HG03039 (cell line): Measurements from ENCODE around the gene TOP1.

Experiments used
- ATAC-seq: cut with Tn5 transposase; IDR thresholded peaks from one replicate; pipeline ENCODE4 v1.9.1; 2021; ENCODE audit warnings: mild to moderate bottlenecking, moderate library complexity; ENCODE audit not compliant: unreplicated experiment

The TOP1 gene

DNA sequence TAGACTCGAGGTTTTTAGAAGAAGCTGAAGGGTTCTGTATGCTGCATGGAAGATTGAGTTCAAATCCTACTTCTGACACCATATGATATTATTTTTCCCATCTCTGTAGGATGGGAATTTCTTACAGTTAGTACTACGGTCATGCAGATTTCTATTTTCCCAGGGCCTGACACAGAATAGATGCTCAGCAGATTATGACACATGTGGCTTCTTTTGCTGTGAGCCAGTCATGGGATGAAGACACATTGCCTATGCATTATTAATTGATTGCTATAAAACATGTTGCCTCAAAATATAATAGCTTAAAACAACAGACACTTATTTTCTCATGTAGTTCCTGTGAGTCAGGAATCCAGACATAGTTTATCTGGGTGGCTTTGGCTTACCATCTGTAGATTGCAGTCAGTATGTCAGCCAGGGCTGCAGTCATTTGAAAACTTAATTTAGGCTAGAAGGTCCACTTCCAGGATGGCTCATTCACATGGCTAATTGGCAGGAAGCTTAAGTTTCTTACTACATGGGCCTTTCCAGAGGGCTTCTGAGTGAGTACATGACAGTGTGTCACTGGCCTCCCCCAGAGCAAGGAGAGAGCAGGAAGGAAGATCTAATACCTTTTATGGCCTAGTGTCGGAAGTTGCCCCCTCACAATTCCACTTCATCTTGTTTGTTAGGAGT lies 29.5 kb downstream of the TOP1 start:
- no peak for ATAC-seq

- no peak for ATAC-seq
Measured at GRCh38 chr20:41058674-41059635, 30.3 kb downstream of the TOP1 start.

DNA sequence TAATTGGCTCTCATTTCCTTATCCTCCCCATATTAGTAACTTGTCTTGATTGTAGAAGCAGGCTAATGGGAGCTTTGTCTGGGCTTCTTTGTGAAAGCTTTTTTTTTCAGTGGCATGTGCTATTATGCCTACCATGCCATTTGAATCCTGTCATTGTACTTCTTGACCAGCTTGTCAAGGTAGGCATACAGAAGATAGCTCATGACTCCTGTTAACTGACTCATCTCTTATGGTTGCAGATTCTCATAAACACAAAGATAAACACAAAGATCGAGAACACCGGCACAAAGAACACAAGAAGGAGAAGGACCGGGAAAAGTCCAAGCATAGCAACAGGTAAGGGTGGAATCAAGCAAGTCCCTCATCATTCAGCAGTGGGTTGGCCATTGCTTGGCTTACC lies 32.5 kb downstream of the TOP1 start:
- no peak for ATAC-seq

DNA sequence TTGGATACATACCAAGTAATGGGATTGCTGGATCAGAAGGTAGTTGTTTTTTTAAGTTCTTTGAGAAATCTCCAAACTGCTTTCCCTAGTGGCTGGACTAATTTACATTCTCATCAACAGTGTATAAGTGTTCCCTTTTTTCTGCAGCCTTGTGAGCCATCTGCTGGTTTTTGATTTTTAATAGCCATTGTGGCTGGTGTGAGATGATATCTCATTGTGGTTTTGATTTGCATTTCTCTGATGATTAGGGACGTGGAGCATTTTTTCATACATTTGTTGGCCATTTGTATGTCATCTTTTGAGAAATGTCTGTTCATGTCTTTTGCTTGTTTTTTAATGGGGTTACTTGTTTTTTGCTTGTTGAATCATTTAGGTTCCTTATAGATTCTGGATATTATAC lies 34.8 kb downstream of the TOP1 start:
- ATAC-seq: no peak

DNA sequence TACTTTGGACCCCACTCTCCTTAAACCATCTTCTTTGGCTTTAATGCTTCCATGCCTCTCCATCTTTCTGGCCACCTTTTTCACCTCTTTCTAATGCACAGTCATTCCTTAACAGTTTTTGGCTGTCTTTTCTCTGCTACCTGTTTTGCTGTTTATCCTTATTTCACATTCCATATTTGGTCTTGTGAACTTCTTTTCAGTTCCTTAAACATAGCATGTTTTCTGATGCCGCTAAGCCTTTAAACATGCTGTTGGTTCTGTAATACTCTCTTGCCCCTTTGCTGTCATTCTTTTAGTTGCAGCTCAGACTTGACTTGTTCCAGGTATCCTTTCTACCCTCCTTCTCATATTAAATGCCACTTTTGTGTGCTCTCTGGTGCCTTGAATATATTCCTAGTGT lies 35.8 kb downstream of the TOP1 start:
- ATAC-seq: no peak

- no peak for ATAC-seq
Measured at GRCh38 chr20:41065716-41066115, 37.1 kb downstream of the TOP1 start.

DNA sequence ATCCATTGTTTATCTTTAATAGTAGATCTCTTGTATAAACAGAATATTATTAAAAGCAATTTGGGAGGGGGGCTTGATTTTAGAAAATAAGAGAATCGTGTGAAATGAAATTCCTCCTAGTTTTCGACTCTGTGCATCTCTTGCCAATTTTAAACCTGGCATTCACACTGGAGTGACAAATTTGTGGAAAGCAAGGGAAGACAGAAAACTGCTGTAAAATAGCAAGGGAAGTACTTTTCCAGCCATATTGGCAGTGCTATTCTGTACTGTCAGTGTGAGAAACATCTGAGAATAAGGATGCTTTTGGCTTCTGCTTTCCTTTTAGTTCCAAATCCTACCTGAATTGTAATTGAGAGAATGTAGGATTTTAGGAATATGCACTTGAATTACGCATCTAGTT lies 40.2 kb downstream of the TOP1 start:
- ATAC-seq: no peak

- ATAC-seq: no peak
Measured at GRCh38 chr20:41072190-41072863, 43.7 kb downstream of the TOP1 start.

- no peak for ATAC-seq
Measured at GRCh38 chr20:41072915-41073314, 44.3 kb downstream of the TOP1 start.

DNA sequence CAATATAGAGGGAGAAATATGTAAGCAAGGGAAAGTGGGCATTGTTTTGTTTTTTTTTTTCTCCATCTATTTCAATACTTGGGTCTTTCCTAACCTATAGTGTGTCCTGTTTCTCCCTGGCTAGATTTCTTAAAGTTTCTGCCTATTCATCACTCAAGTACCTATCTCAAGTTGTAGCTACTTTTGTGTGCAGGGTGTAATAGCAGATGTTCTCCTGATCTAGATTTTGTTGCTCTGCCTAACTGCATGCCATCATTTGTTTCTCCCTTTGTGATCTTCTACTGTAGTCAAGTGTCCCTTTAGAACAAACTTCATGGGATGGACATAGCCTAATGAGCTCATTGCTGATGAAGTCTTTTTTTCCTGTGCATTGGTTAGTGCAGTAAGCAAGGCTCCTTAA lies 45.8 kb downstream of the TOP1 start:
- ATAC-seq: no peak

DNA sequence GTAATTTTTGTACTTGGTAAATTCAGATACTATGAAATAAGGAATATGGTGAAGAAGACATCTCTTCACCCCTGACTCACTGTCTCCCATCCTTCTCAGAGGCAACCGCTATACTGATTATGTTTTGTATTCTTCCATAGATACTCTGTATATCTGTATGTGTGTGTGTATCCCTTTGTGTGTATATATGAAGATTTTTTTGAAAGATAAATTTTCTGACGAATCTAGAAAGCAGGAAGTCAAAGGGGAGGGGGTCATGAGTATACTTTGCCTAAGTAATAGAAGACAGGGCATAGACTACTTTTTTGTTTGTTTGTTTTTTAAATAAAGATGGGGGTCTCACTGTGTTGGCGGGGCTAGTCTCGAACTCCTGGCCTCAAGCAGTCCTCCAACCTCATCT lies 48.2 kb downstream of the TOP1 start:
- ATAC-seq: no peak

DNA sequence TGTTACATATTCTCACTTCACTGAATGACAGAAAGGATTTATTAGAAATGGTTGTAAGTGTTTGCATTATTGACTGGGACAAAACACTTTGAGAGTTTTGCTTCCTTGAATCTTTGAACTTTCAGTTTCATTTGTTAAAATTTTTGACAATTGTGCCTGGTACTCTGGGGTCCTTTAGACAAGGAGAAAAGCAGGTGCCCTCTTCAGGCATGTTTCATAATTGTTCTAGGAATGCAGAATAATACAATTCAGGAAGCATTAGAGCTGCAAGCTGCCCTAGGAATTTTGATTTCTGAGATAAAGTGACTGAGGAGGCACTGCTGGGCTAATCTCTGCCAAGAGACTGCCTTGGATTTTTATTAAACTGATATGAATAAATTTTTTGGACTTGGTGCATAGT lies 49.7 kb downstream of the TOP1 start:
- no peak for ATAC-seq

DNA sequence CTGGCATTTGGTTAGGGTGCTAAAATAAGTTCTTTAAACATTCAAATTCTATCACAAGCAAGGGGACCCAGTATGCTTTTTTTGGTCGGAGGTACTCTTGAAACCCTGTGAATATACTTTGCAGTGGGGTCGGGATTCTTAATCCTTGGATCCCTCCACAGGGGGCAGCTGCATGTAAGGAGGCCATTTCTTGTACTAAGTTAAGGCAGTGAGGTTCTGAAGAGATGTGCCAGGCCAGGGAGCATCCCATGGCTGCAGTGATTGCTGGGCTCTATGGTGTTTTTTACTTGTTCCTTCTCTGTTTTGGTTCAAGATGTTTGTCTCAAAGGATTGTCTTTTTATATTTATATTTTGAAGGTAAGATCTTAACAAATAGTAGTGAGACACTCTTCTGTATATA lies 50.4 kb downstream of the TOP1 start:
- ATAC-seq: no peak

DNA sequence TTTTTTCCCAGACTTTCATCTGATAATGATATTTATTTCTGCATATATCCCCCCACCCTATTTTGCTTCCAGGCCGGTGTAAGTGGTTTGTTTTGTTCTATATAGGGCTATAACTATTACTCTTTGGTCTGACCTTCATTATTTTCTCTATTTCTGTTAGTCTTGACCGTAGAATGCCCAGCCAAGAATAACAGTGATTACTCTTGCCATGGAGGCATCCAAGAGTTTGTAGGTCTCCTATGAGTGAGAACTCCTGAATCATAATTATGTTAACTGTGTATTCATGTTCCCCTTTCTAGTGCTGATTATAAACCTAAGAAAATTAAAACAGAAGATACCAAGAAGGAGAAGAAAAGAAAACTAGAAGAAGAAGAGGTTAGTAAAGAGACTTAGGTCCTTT lies 52.2 kb downstream of the TOP1 start:
- no peak for ATAC-seq

GRCh38 chr20:41081276-41081814 lies 52.7 kb downstream of the TOP1 start:
- ATAC-seq: no peak

- no peak for ATAC-seq
Measured at GRCh38 chr20:41082306-41082705, 53.7 kb downstream of the TOP1 start.

DNA sequence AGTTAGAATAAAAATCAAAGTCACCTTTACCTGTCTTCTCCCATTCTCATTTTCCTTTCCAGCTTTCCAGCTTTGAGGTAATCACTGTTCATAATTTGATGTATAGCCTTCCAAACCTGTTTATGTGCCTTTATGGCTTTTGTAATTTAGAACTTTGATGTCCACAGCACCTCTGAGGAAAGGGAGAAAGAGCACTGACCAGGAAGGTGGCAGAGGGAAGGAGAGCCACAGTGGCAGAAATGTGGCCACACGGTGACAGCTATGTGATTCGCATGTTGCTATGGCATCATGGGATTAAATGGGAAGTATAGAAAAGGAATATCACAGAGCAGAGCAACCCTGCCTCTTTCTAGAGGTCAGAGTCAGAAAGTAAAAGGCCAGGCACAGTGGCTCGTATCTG lies 57.0 kb downstream of the TOP1 start:
- no peak for ATAC-seq

DNA sequence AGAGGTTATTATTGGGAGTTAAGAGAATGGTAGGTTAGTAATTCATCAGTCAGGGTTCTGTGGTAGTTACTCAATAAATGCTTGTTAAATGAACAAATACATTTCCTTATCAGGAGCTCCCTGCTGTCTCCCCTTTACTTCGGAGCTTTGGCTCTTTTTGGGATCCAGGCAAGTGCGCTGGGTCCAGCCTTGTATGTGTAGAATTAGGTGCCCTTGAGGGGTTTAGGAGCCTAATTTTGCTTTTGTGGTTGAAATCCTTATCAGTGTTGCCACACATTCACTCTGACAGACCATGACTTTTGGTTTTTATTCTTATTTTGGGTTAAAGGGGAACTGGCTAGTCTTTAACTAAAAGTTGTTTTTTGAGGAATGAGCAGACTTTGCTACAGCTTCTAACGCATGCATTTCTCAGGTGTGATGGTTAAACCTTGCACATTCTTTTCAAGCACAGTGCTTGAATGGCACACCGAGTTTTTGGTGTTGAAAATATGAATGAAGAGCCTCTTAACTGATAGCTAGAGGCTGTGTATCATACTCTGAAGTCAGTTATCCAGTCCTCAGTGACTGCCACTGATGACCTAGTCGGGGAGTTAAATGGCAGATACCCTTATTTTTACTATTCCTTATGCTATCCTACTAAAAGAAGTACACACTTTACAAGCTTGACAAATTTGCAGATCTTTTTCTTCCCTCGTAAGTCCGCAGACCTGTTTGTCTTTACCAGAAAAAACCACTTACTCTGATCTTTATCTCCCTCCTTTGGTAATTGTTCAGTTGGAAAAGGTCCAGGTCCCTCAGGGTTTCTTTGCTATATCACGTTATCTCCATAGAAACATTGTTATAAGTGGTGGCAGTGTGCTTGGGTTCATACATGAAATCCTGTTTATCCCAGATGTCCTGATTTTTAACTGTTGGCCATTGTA lies 58.0 kb downstream of the TOP1 start:
- no peak for ATAC-seq

DNA sequence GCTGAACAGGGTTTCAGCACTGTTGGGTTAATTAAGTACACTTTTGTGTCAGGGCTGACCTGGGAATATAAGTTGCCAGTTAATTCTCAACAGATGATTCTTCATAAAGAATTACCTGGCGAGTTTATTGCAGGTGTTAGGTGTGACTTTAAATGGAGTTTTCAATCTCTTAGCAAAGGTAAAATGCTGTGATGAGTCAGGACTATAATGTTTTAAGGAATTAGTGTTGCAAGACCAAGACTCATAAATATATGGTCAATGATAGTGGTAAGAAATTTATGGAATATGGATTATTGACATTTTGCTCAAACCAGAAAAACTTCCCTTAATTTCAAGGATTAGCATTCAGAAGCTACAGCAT lies 58.7 kb downstream of the TOP1 start:
- ATAC-seq: no peak

DNA sequence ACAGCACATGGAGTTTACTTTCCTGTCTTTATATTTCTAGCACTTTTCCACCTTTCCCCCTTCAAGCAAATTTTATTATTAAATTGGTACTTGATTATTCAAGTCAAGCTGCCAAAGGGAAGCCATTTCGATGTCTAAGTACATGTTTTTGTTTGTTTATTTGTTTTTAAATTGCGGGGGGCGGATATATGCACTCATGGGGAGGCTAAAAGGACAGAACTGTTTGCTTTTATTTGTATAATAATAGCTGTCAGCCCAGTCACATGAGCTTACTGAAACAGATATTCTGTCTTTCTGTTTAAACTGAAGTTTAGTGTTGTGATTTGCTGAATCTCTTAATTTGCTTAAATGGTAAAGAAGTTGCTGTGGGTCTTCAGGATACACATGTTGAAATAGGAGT lies 59.2 kb downstream of the TOP1 start:
- ATAC-seq: no peak

- ATAC-seq: no peak
Measured at GRCh38 chr20:41089555-41089954, 60.9 kb downstream of the TOP1 start.
